Stomach smooth muscle (tissue), 2 donors: ENCODE results near the gene SCGB1C2.
"Not testable (repeated sequence)": the region's sequence is repeated elsewhere in the genome, so short reads cannot be mapped to it uniquely, and the experiment has no call there.

Experiments
- H3K27ac ChIP-seq: one replicate; pipeline ENCODE4 v1.7.0; 2013; ENCODE audit warnings: mild to moderate bottlenecking, low read length, inconsistent platforms
- H3K27me3 ChIP-seq, 2 donors: one replicate each; pipeline ENCODE4 v1.7.0; 2013; ENCODE audit warnings: low read length in 2 of 2; ENCODE audit not compliant: insufficient read depth in 2 of 2, control insufficient read depth in 1 of 2
- H3K36me3 ChIP-seq, 2 donors: one replicate each; pipeline ENCODE4 v1.7.0; 2013; ENCODE audit warnings: low read length in 2 of 2; ENCODE audit not compliant: control insufficient read depth in 2 of 2, insufficient read depth in 2 of 2
- H3K4me1 ChIP-seq: one replicate; pipeline ENCODE4 v1.7.0; 2013; ENCODE audit warnings: low read length; ENCODE audit not compliant: control insufficient read depth, insufficient read depth
- H3K4me3 ChIP-seq, 2 donors: one replicate each; pipeline ENCODE4 v1.7.0; 2013; ENCODE audit warnings: low read length in 2 of 2
- H3K9ac ChIP-seq, 2 donors: one replicate each; pipeline ENCODE4 v1.7.0; 2013; ENCODE audit warnings: low read length in 2 of 2, mild to moderate bottlenecking in 1 of 2
- H3K9me3 ChIP-seq, 2 donors: one replicate each; pipeline ENCODE4 v1.7.0; 2013; ENCODE audit warnings: low read length in 2 of 2; ENCODE audit not compliant: control insufficient read depth in 2 of 2
- donor health status: healthy.
- donor health status: Pancreatic carcinoma.

Gene SCGB1C2

DNA sequence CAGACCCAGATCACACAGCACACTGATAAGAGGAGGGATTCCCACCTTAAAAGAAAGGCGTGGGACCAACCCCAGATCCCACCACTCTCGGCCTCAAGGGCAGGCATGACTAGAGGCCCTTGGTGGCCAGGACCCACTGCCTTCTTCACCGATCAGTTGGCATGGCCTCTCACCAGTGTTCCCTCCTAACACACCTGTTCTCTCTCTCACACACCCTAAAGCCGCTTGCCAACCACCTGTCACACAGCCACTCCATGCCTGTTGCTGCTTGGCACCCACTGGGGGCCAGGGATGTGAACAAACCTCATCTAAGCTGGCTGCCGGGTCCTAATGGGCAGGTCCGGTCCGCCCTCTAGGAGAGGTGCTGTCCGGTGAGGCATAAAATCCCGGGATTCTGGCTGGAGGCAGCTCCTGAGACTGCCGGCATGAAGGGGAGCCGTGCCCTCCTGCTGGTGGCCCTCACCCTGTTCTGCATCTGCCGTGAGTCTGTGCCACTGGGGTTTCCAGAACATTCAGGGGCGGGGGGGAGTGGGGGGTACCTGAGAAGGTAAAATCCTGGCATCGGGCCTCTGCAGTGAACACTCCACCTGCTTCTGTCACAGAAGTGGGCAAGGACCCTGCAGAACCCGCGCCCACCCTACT lies at the start of gene SCGB1C2:
SCGB1C2 (plus strand) TSS at position 404 of the 642 bp plus-strand sequence; CDS start at position 426, 22 bp downstream.
- H3K27me3 ChIP-seq, H3K9ac ChIP-seq, H3K27ac ChIP-seq, H3K4me1 ChIP-seq, H3K9me3 ChIP-seq, H3K4me3 ChIP-seq, H3K36me3 ChIP-seq: not testable (repeated sequence)

GRCh38 chr17:113111-113510 lies 24.3 kb upstream of the SCGB1C2 start:
- H3K27ac ChIP-seq, H3K9me3 ChIP-seq, H3K4me3 ChIP-seq, H3K27me3 ChIP-seq, H3K36me3 ChIP-seq, H3K4me1 ChIP-seq, H3K9ac ChIP-seq: not testable (repeated sequence)

GRCh38 chr17:118339-118917 lies 18.9 kb upstream of the SCGB1C2 start:
- not testable (repeated sequence) for H3K4me1 ChIP-seq, H3K27me3 ChIP-seq, H3K4me3 ChIP-seq, H3K27ac ChIP-seq, H3K9ac ChIP-seq, H3K36me3 ChIP-seq, H3K9me3 ChIP-seq

DNA sequence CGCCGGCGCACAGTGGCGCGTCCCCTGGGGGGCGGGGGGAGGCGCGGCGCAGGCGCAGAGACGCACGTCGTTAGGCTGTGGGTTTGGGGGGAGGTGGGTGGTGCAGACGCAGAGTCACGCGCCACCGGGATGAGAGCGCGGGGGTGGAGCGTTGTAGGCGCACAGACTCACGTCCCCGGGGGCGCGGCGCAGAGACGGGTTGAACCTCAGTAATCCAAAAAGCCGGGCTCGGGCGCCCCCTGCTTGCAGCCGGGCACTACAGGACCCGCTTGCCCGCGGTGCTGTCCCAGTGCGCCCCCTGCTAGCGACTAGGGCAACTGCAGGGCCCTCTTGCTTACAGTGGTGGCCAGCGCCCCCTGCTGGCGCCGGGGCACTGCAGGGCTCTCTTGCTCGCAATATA lies 3.4 kb upstream of the SCGB1C2 start:
- H3K4me1 ChIP-seq, H3K9me3 ChIP-seq, H3K9ac ChIP-seq, H3K27me3 ChIP-seq, H3K36me3 ChIP-seq, H3K27ac ChIP-seq, H3K4me3 ChIP-seq: not testable (repeated sequence)

DNA sequence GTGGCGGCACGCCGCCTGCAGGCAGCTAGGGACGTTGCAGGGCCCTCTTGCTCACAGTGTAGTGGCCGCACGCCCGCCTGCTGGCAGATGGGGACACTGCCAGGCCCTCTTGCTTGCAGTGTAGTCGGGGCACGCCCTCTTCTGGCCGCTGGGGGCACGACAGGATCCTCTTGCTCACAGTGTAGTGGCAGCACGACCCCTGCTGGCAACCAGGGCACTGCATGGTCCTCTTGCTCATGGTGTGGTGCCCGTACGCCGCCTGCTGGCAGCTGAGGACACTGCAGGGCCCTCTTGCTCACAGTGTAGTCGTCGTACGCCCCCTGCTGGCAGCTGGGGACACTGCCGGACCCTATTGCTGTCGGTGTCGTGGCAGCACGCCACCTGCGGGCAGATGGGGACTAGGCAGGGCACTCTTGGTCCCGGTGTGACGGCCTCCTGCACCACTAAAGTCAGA lies 3.0 kb upstream of the SCGB1C2 start:
- H3K36me3 ChIP-seq, H3K9me3 ChIP-seq, H3K27ac ChIP-seq, H3K4me1 ChIP-seq, H3K9ac ChIP-seq, H3K4me3 ChIP-seq, H3K27me3 ChIP-seq: not testable (repeated sequence)

- H3K9ac ChIP-seq, H3K36me3 ChIP-seq, H3K9me3 ChIP-seq, H3K27ac ChIP-seq, H3K4me3 ChIP-seq, H3K4me1 ChIP-seq, H3K27me3 ChIP-seq: not testable (repeated sequence)
These were observed 2.3 kb upstream of the SCGB1C2 start for GRCh38 chr17:135022-135421.

GRCh38 chr17:135895-136294 lies 1.5 kb upstream of the SCGB1C2 start:
- H3K27me3 ChIP-seq, H3K27ac ChIP-seq, H3K9ac ChIP-seq, H3K4me1 ChIP-seq, H3K36me3 ChIP-seq, H3K4me3 ChIP-seq, H3K9me3 ChIP-seq: not testable (repeated sequence)

DNA sequence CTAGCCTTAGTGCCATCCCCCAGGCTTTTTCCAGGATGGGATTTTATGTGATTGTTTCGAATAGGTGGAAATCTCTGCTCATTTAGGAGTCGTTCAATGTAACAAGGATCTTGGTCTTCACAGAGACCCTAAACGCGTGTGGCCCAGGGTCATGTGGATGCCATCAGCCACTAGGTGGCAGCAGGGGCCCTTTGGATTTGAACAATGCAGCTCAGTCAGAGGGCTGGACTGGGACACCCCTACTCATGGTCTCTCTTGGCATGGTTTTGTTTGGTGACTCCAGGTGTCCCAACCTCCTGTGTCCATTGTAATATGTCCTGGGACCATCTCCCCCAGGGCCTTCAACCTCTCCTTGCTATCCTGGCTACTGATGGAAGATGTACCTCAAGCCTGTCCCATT lies 838 bp upstream of the SCGB1C2 start:
- H3K9ac ChIP-seq, H3K4me1 ChIP-seq, H3K27ac ChIP-seq: not testable (repeated sequence)

GRCh38 chr17:139401-140205 lies 2.2 kb downstream of the SCGB1C2 start:
- not testable (repeated sequence) for H3K27me3 ChIP-seq, H3K27ac ChIP-seq, H3K4me1 ChIP-seq, H3K9me3 ChIP-seq, H3K4me3 ChIP-seq, H3K9ac ChIP-seq, H3K36me3 ChIP-seq

More for the DNA sequence above, 838 bp upstream of the SCGB1C2 start:
- H3K36me3 ChIP-seq, H3K9me3 ChIP-seq, H3K27me3 ChIP-seq, H3K4me3 ChIP-seq: not testable (repeated sequence)

GRCh38 chr17:142102-142661 lies 4.8 kb downstream of the SCGB1C2 start:
- Histone ChIP-seq H3K9me3 (no peaks in the 10 kb centered on the region), H3K27me3 (peaks cover 0 to 2% of the 10 kb centered on the region in 2 donors), H3K4me3 (no peak overlapping the region), H3K27ac (no peak overlapping the region), H3K36me3 (no peaks in the 10 kb centered on the region), H3K9ac (no peak overlapping the region), H3K4me1 (no peaks in the 10 kb centered on the region)
